HepG2 (cell line): ENCODE data around the gene FRAS1. TPM values are rescaled to one million over a fixed set of nuclear protein-coding genes. Genes with fewer than 3 reads are reported as not detected.

Experiments used
- CENPX ChIP-seq: sonication (generic); formaldehyde crosslinking; IDR thresholded peaks from 2 replicates; pipeline ENCODE4 v1.9.0; 2021; ENCODE audit warnings: mild to moderate bottlenecking, missing genetic modification reagents, moderate library complexity
- CSRNP1 ChIP-seq: sonication (generic); formaldehyde crosslinking; IDR thresholded peaks from 2 replicates; pipeline ENCODE4 v1.8.1; 2023; ENCODE audit warnings: mild to moderate bottlenecking, missing genetic modification reagents
- DR1 ChIP-seq: sonication (generic); formaldehyde crosslinking; IDR thresholded peaks from 2 replicates; pipeline ENCODE4 v1.8.0; 2021; ENCODE audit warnings: mild to moderate bottlenecking, missing genetic modification reagents, inconsistent platforms
- KDM5A ChIP-seq: fragments of 200-600 bp; sonication (generic); IDR thresholded peaks from 2 replicates; pipeline ENCODE4 v1.7.0; 2018; ENCODE audit warnings: antibody characterized with exemption, mild to moderate bottlenecking, low read length, borderline replicate concordance
- MAX ChIP-seq: IDR thresholded peaks from 2 replicates; pipeline ENCODE4 v1.6.1; 2012; ENCODE audit warnings: inconsistent platforms
- MIXL1 ChIP-seq: IDR thresholded peaks from 2 replicates; pipeline ENCODE4 v1.6.1; 2016
- NFIC ChIP-seq: IDR thresholded peaks from 2 replicates; pipeline ENCODE4 v1.6.1; 2012; ENCODE audit warnings: mild to moderate bottlenecking, low read length, inconsistent platforms
- PHF8 ChIP-seq: sonication (generic); formaldehyde crosslinking; IDR thresholded peaks from 2 replicates; pipeline ENCODE4 v1.5.0; 2020; ENCODE audit warnings: missing genetic modification reagents
- POLR2AphosphoS2 ChIP-seq: IDR thresholded peaks from 2 replicates; pipeline ENCODE4 v1.6.1; 2011; ENCODE audit warnings: low read depth, low read length, improper control_type of control experiment
- PREB ChIP-seq: sonication (generic); formaldehyde crosslinking; IDR thresholded peaks from 2 replicates; pipeline ENCODE4 v1.4.0; 2020; ENCODE audit warnings: missing genetic modification reagents
- RAD21 ChIP-seq: fragments of 450-650 bp; formaldehyde crosslinking; IDR thresholded peaks from 2 replicates; pipeline ENCODE4 v1.5.0; 2020; ENCODE audit warnings: mild to moderate bottlenecking
- RXRA ChIP-seq: sonication (generic); formaldehyde crosslinking; IDR thresholded peaks from 2 replicates; pipeline ENCODE4 v1.5.1; 2020; ENCODE audit warnings: missing genetic modification reagents
- SOX13 ChIP-seq, 3 experiments: fragments of 450-650 bp in 1 of 3; sonication (generic) in 1 of 3; formaldehyde crosslinking in 1 of 3; IDR thresholded peaks in 2 of 3; conservative IDR thresholded peaks in 1 of 3; 2 replicates each; pipeline versions ENCODE4 v1.5.0 to v1.6.1; 2016 to 2020; ENCODE audit warnings: antibody characterized with exemption in 1 of 3, mild to moderate bottlenecking in 1 of 3, missing compliant biosample characterization in 1 of 3, missing genetic modification reagents in 1 of 3, moderate library complexity in 1 of 3
- ZBTB38 ChIP-seq: sonication (generic); formaldehyde crosslinking; IDR thresholded peaks from 2 replicates; pipeline ENCODE4 v1.5.1; 2020; ENCODE audit warnings: mild to moderate bottlenecking, missing genetic modification reagents
- ZNF350 ChIP-seq: sonication (generic); formaldehyde crosslinking; IDR thresholded peaks from 2 replicates; pipeline ENCODE4 v1.4.0; 2020; ENCODE audit warnings: mild to moderate bottlenecking, low read depth, missing genetic modification reagents, borderline replicate concordance
- ZNF431 ChIP-seq: sonication (generic); formaldehyde crosslinking; IDR thresholded peaks from 2 replicates; pipeline ENCODE4 v1.9.0; 2022; ENCODE audit warnings: missing genetic modification reagents, low read depth, mild to moderate bottlenecking, borderline replicate concordance
- ZNF552 ChIP-seq: sonication (generic); formaldehyde crosslinking; IDR thresholded peaks from 2 replicates; pipeline ENCODE4 v1.9.0; 2022; ENCODE audit warnings: missing genetic modification reagents, mild to moderate bottlenecking, borderline replicate concordance
- ZNF564 ChIP-seq: sonication (generic); formaldehyde crosslinking; IDR thresholded peaks from 2 replicates; pipeline ENCODE4 v1.8.1; 2023; ENCODE audit warnings: mild to moderate bottlenecking, missing genetic modification reagents
- ZNF609 ChIP-seq: sonication (generic); formaldehyde crosslinking; IDR thresholded peaks from 2 replicates; pipeline ENCODE4 v1.4.0; 2020; ENCODE audit warnings: mild to moderate bottlenecking, missing genetic modification reagents, borderline replicate concordance
- ZNF776 ChIP-seq: sonication (generic); formaldehyde crosslinking; IDR thresholded peaks from 2 replicates; pipeline ENCODE4 v1.4.0; 2020; ENCODE audit warnings: mild to moderate bottlenecking, missing genetic modification reagents
- ZSCAN25 ChIP-seq: sonication (generic); formaldehyde crosslinking; IDR thresholded peaks from 2 replicates; pipeline ENCODE4 v1.8.0; 2022; ENCODE audit warnings: mild to moderate bottlenecking, missing genetic modification reagents
- polyA plus RNA-seq, 8 experiments: library from polyadenylated mRNA; depleted of rRNA in 3 of 8; stranded (reverse) in 7 of 8; unstranded in 1 of 8; fragments of >200 nt; fragmentation: Illumina TruSeq in 4 of 8; extraction: Trizol in 4 of 8; gene quantifications; 2 replicates each; pipeline versions ENCODE4 v1.2.1 to v1.2.3, GENCODE V29; 2011 to 2016; ENCODE audit warnings: low read depth in 4 of 8, missing spikeins in 1 of 8, mixed read lengths in 1 of 8; ENCODE audit not compliant: insufficient read depth in 1 of 8
- total RNA-seq, 5 experiments: library from RNA; depleted of rRNA; stranded (reverse); fragments of >200 nt; fragmentation: Illumina TruSeq; extraction: Trizol; gene quantifications; 2 replicates each; pipeline ENCODE4 v1.2.3, GENCODE V29; 2016; ENCODE audit warnings: low read depth in 1 of 5

FRAS1 gene
- total and polyA plus RNA-seq, 2 of the 13 experiments (the other 11 are each of a cell fraction or from before 2014, with no cell fraction given) = 22.5 to 31.6 TPM

GRCh38 chr4:78056265-78057129 is 626 bp upstream of the FRAS1 start (continued):
- peak; percentile 72; the same call in 1 of the 2 replicates for TF ChIP-seq CSRNP1 (CRISPR knock-in tag)
- TF ChIP-seq ZBTB38 (CRISPR knock-in tag) = 0 out of 2 replicates have a peak, but pooled peaks have one; percentile 9
- peak; percentile 38; the same call in 1 of the 2 replicates for TF ChIP-seq RAD21 (CRISPR knock-in tag)
- TF ChIP-seq RXRA (CRISPR knock-in tag) = no peak
- no peak for TF ChIP-seq ZNF552 (CRISPR knock-in tag)
- no peak for TF ChIP-seq ZNF776 (CRISPR knock-in tag)
- TF ChIP-seq MIXL1 = no peak; the same call in 1 of the 2 replicates
- TF ChIP-seq ZNF431 (CRISPR knock-in tag) = no peak
- peak; percentile 72 for TF ChIP-seq MAX
- TF ChIP-seq CENPX (CRISPR knock-in tag) = no peak
- peak; percentile 91 for TF ChIP-seq ZSCAN25
- no peak; the same call in 1 of the 2 replicates for TF ChIP-seq ZNF609
- no peak for TF ChIP-seq PREB
- peak; percentile 56 for TF ChIP-seq PHF8 (CRISPR knock-in tag)
- 0 out of 2 replicates have a peak, but pooled peaks have one; percentile 31 for TF ChIP-seq ZNF564 (CRISPR knock-in tag)
- TF ChIP-seq DR1 (CRISPR knock-in tag) = peak; percentile 61; the same call in 1 of the 2 replicates
- peak; percentile 48; the same call in 1 of the 2 replicates for TF ChIP-seq NFIC
- no peak for TF ChIP-seq SOX13 (IDR thresholded peaks at IDR 0.05)
- no peak for TF ChIP-seq SOX13 (CRISPR knock-in tag; conservative IDR thresholded peaks at IDR 0.05 in 1 of 2, IDR thresholded peaks at IDR 0.05 in 1 of 2)
- no peak; the same call in 1 of the 2 replicates for TF ChIP-seq ZNF350 (CRISPR knock-in tag)
- TF ChIP-seq POLR2AphosphoS2 = no peak
- TF ChIP-seq KDM5A = 0 out of 2 replicates have a peak, but pooled peaks have one; percentile 35
